Natural killer cell (primary cell): ENCODE results near the gene SYS1. TPM values are rescaled to one million over a fixed set of nuclear protein-coding genes. Genes with fewer than 3 reads are reported as not detected.

Experiments
- ATAC-seq, 3 donors: fragments of 150-1000 bp in 2 of 3; fragments of 200-7000 bp in 1 of 3; cut with Tn5 transposase; 1 replicate in 1 of 3; 2 replicates in 2 of 3; pipeline ENCODE4 v1.10.0; 2021; ENCODE audit warnings: mild to moderate bottlenecking in 2 of 3, moderate library complexity in 2 of 3
- DNase-seq, 2 donors: peaks; one replicate each; pipeline versions ENCODE4 v3.0.0 to v3.0.0-alpha.2; 2013 to 2021; ENCODE audit warnings: mixed read lengths in 1 of 2
- H3K27ac ChIP-seq: one replicate; pipeline ENCODE4 v1.5.1; 2013; ENCODE audit warnings: mild to moderate bottlenecking, low read length
- H3K27me3 ChIP-seq: one replicate; pipeline ENCODE4 v1.6.1; 2013; ENCODE audit warnings: low read length; ENCODE audit not compliant: control insufficient read depth, insufficient read depth
- H3K36me3 ChIP-seq: one replicate; pipeline ENCODE4 v1.6.1; 2013; ENCODE audit warnings: low read length; ENCODE audit not compliant: control insufficient read depth, insufficient read depth
- H3K4me1 ChIP-seq: one replicate; pipeline ENCODE4 v1.6.1; 2013; ENCODE audit warnings: low read length; ENCODE audit not compliant: control insufficient read depth, insufficient read depth
- H3K4me3 ChIP-seq: one replicate; pipeline ENCODE4 v1.5.1; 2013; ENCODE audit warnings: low read length
- H3K9me3 ChIP-seq: one replicate; pipeline ENCODE4 v1.6.1; 2013; ENCODE audit warnings: low read length; ENCODE audit not compliant: control insufficient read depth, insufficient read depth
- H3K27ac Mint-ChIP-seq, 2 donors: one replicate each; pipeline ENCODE4 v1.8.0; 2022; ENCODE audit warnings: mild to moderate bottlenecking in 2 of 2, mixed read lengths in 2 of 2, moderate library complexity in 1 of 2
- H3K27me3 Mint-ChIP-seq, 2 donors: one replicate each; pipeline ENCODE4 v1.8.0; 2022; ENCODE audit warnings: low read depth in 2 of 2, mixed read lengths in 2 of 2
- H3K36me3 Mint-ChIP-seq: one replicate; pipeline ENCODE4 v1.8.0; 2022; ENCODE audit warnings: mixed read lengths
- H3K4me1 Mint-ChIP-seq, 2 donors: one replicate each; pipeline ENCODE4 v1.8.0; 2022; ENCODE audit warnings: mixed read lengths in 2 of 2
- H3K4me3 Mint-ChIP-seq: one replicate; pipeline ENCODE4 v1.8.0; 2022; ENCODE audit warnings: mild to moderate bottlenecking, moderate library complexity, mixed read lengths
- H3K9me3 Mint-ChIP-seq, 2 donors: one replicate each; pipeline ENCODE4 v1.8.0; 2022; ENCODE audit warnings: mixed read lengths in 2 of 2
- whole genome bisulfite sequencing: methylation state at CpG from one replicate; pipeline ENCODE4 v1.1.7; 2013; ENCODE audit warnings: missing lambda C conversion rate; ENCODE audit not compliant: insufficient coverage; 5-methylcytosine and 5-hydroxymethylcytosine counted together
- intact Hi-C: fragments of 100-400 bp; cut with micrococcal nuclease; formaldehyde crosslinking; loops from one replicate; pipeline ENCODE4 v1.14.2; 2022
- total RNA-seq, 4 donors: library from RNA; stranded (reverse); fragments of 120-200 nt in 1 of 4; gene quantifications; one replicate each; pipeline versions ENCODE4 v1.2.3 to v1.2.4, GENCODE V29; 2013 to 2022
- TF ChIP-seq, protein P1 (sequence below): fragments of 200-600 bp; IDR thresholded peaks from one replicate; pipeline ENCODE4 v1.8.0; 2022; ENCODE audit warnings: antibody characterized with exemption

SYS1 gene
- total RNA-seq, 3 donors from 2014 or later (not counting 1 experiment from before 2014, with no cell fraction given) = 73.8 to 77.4 (median 74.0) TPM

DNA sequence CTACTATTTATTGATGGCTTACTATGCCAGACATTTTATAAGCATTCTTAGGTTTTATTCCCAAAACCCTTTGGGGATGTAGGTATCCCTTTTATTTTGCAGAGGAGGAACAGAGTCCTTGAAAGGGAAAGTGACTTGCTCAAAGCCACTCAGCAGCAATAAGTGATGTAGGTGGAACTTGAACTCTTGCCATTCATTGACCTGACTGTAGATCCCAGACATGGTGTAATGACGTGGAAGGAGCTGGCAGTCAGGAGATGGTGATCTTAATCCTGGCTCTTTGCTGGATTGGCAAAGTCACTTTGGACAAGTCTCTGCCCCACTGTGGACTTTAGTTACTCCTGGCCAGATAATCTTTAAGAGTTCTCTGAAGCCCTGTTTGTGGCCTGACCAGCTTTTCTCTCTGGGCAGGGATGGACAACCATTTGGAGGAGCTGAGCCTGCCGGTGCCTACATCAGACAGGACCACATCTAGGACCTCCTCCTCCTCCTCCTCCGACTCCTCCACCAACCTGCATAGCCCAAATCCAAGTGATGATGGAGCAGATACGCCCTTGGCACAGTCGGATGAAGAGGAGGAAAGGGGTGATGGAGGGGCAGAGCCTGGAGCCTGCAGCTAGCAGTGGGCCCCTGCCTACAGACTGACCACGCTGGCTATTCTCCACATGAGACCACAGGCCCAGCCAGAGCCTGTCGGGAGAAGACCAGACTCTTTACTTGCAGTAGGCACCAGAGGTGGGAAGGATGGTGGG lies 46.7 kb downstream of the SYS1 start:
- H3K27me3 ChIP-seq = no peaks in the 10 kb centered on the region
- TF ChIP-seq, protein P1, sequence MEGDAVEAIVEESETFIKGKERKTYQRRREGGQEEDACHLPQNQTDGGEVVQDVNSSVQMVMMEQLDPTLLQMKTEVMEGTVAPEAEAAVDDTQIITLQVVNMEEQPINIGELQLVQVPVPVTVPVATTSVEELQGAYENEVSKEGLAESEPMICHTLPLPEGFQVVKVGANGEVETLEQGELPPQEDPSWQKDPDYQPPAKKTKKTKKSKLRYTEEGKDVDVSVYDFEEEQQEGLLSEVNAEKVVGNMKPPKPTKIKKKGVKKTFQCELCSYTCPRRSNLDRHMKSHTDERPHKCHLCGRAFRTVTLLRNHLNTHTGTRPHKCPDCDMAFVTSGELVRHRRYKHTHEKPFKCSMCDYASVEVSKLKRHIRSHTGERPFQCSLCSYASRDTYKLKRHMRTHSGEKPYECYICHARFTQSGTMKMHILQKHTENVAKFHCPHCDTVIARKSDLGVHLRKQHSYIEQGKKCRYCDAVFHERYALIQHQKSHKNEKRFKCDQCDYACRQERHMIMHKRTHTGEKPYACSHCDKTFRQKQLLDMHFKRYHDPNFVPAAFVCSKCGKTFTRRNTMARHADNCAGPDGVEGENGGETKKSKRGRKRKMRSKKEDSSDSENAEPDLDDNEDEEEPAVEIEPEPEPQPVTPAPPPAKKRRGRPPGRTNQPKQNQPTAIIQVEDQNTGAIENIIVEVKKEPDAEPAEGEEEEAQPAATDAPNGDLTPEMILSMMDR = no peak
- Mint-ChIP-seq H3K27ac (no peak overlapping the region), H3K4me3 (no peak overlapping the region), H3K9me3 (no peaks in the 10 kb centered on the region), H3K36me3 (no peaks in the 10 kb centered on the region), H3K27me3 (no peaks in the 10 kb centered on the region), H3K4me1 (peaks cover 7 to 30% of the 10 kb centered on the region in 2 donors)
- H3K4me1 ChIP-seq = peaks cover 20% of the 10 kb centered on the region
- 95% methylated on average over 6 of the region's 7 CpGs for whole genome bisulfite sequencing
- DNase-seq (no peak), ATAC-seq (no peak)
- intact Hi-C loops = no loop called here
- no peaks in the 10 kb centered on the region for H3K9me3 ChIP-seq
- no peak overlapping the region for H3K27ac ChIP-seq
- no peak overlapping the region for H3K4me3 ChIP-seq
- peaks cover 2% of the 10 kb centered on the region for H3K36me3 ChIP-seq

DNA sequence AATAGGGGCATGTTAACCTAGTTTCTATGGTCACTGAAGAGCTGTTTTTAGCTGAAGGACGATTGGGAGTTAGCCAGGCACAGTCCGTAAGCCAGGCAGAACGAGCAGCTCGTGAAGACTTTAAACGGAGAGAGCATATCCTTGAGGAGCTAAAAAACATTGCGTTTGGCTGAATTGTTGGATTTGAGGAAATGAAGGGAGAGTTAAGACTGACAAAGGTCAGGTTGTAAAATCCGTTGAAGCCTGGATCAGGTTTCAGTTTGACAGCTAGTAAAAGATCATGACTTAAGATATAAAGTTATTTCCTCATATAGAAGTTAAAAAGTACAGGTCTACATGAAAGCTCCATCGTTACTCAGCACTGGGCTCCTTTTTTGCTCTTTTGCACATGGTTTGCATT lies 47.9 kb downstream of the SYS1 start:
- Mint-ChIP-seq H3K4me3 (no peak overlapping the region), H3K36me3 (no peaks in the 10 kb centered on the region), H3K27me3 (no peaks in the 10 kb centered on the region), H3K4me1 (peaks cover 15 to 29% of the 10 kb centered on the region in 2 donors), H3K9me3 (no peaks in the 10 kb centered on the region), H3K27ac (no peak overlapping the region)
- 95% methylated on average over 8 of the region's 8 CpGs for WGBS
- Histone ChIP-seq H3K4me1 (peaks cover 12% of the 10 kb centered on the region), H3K9me3 (no peaks in the 10 kb centered on the region), H3K27ac (no peak overlapping the region), H3K4me3 (no peak overlapping the region), H3K36me3 (peaks cover 2% of the 10 kb centered on the region), H3K27me3 (no peaks in the 10 kb centered on the region)
- ATAC-seq (no peak), DNase-seq (no peak)
- intact Hi-C loops = no loop called here
- TF ChIP-seq, protein P1 = no peak

DNA sequence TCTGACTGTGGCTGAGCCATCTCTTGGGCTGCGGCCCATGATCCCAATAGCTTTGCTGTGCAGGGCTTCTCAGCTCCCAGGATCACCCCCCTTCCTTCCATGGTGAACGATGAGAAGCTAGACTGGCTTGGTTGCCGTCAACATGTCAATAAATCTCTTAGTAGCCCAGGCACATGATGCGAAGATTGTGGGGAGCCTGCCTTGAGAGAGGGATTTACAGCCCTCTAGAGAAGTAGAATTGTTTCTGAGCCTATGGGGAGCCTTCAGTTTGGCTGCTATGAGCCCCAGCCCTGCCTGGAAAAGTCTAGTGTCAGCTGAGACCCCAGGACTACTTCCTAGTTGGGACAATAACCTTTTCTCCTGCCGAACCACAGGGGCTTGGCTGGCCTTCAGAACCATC lies 49.7 kb downstream of the SYS1 start:
- intact Hi-C loops = no loop called here

More for the DNA sequence above, 49.7 kb downstream of the SYS1 start:
- ATAC-seq (no peak), DNase-seq (no peak)
- Mint-ChIP-seq H3K36me3 (no peaks in the 10 kb centered on the region), H3K4me1 (peaks cover 23 to 37% of the 10 kb centered on the region in 2 donors), H3K27me3 (no peaks in the 10 kb centered on the region), H3K9me3 (no peaks in the 10 kb centered on the region), H3K4me3 (no peak overlapping the region), H3K27ac (no peak overlapping the region)
- H3K4me3 ChIP-seq = no peak overlapping the region
- peaks cover 2% of the 10 kb centered on the region for H3K36me3 ChIP-seq
- H3K9me3 ChIP-seq = no peaks in the 10 kb centered on the region
- no peak overlapping the region for H3K27ac ChIP-seq
- 96% methylated on average over 5 of the region's 5 CpGs for WGBS
- H3K4me1 ChIP-seq = peaks cover 15% of the 10 kb centered on the region
- no peaks in the 10 kb centered on the region for H3K27me3 ChIP-seq
- TF ChIP-seq, protein P1 = no peak
